HG03095 (cell line): ENCODE data around the gene CD8B.
A peak's percentile ranks its signal among the peaks of the same experiment; 100 is the strongest.

Source experiments
- ATAC-seq: cut with Tn5 transposase; IDR thresholded peaks from one replicate; pipeline ENCODE4 v1.9.1; 2021; ENCODE audit warnings: moderate library complexity; ENCODE audit not compliant: unreplicated experiment

The CD8B gene

GRCh38 chr2:86806059-86806857 is 55.4 kb downstream of the CD8B start:
- no peak for ATAC-seq

DNA sequence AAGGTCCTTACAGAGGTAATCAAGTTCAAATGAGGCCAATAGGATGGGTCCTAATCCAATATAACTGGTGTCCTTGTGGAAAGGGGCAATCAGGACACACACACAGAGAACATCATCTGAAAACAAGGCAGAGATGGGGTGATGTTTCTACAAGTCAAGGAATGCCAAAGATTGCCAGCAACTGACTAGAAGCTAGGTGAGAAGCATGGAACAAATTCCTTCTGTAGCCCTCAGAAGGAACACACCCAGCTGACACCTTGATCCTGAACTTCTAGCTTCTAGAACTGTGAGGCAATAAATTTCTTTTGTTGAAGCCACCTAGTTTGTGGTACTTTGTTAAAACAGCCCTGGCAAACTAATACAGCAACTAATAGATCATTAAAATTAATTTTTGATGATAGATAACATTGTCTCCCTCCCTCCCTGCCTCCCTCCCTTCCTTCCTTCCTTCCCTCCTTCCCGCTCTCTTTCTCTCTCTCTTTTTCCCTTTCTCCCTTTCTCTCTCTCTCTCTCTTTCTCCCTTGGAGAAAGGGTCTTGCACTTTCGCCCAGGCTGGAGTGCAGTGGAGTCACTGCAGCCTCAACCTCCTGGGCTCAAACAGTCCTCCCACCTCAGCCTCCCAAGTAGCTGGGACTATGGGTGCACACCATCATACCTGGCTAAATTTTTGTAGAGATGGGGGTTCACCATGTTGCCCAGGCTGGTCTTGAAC is 60.7 kb downstream of the CD8B start:
- no peak for ATAC-seq

- ATAC-seq: no peak
Observed at GRCh38 chr2:86794861-86795260, 66.8 kb downstream of the CD8B start.

GRCh38 chr2:86793752-86794151 is 67.9 kb downstream of the CD8B start:
- no peak for ATAC-seq

DNA sequence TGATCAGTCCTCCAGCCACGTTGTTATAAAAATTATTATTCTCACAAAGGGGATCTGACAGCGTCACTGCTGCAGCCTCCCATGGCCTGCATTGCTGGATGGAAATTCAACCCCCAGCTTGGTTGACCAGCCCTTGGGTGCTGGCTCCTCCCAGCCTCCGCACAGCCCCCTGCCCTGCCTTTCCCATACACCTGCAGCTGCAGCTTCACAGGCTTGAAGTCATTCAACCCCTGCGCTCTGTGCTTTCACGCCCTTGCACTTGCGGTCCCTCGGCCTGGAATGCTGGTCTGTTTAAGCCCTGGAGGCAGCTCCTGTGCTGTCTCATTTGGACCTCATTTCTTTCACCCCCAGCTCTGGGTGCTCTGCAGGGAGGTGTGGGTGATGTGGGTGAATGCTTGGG is 70.1 kb downstream of the CD8B start:
- no peak for ATAC-seq

GRCh38 chr2:86790676-86791572 is 70.8 kb downstream of the CD8B start, which contains the start of gene CD8A:
TSS of gene CD8A (minus strand) at chr2:86790913. CDS start at chr2:86790825, 88 bp downstream.
- no peak for ATAC-seq

- ATAC-seq: no peak
Observed at GRCh38 chr2:86790134-86790675, 71.5 kb downstream of the CD8B start.

DNA sequence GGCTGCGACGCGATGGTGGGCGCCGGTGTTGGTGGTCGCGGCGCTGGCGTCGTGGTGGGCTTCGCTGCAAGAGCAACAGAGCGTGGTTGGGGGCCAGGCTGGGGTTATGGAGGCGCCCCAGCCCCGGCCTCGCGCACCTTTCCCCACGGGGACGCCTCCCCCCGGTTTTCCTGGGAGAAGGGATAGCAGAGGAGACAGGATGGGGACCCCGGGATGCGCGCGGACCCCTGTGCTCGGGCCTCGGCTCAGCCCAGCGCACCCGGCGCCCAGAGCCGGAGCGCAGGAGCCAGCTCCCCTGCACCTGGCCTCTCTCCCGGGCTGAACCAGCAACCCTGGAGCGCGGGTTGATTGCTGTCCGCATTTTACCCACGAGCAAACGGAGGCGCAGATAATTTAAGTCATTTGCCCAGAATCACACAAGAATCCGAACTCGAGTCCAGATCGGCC is 72.0 kb downstream of the CD8B start:
- no peak for ATAC-seq

DNA sequence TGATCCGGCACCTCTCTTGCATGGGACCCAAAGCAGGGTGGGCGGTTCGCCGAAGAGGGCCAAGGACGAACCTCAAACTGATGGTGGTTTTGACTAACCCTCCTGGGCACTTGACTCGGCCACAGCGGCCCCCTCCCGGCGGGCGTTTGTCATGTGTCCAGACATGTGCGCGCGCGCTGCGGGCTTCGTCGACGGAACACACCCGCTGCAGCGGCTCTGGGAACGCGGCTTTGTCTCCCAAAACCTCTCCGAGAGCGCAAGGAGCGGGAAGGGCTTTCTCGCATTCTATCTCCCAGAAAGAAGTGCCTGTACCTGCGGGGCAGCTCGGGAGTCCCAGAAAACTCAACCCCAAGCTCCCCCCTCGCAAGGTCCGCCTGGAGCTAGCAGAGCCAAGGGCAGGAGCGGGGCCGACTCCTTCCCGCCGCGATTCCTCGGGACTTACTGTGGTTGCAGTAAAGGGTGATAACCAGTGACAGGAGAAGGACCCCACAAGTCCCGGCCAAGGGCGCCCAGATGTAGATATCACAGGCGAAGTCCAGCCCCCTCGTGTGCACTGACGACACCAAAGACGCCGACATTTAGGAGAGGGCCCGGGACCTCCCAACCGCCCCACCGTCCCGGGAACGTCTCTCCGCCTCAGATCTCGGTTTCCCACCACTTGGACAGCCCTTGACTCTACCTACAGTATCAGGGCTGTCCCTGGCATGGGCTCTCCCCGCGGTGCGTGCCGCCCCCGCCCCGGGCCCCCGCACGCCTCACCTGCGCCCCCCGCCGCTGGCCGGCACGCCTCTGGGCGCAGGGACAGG is 72.6 kb downstream of the CD8B start:
- no peak for ATAC-seq

- no peak for ATAC-seq
Observed at GRCh38 chr2:86788165-86788564, 73.5 kb downstream of the CD8B start.

DNA sequence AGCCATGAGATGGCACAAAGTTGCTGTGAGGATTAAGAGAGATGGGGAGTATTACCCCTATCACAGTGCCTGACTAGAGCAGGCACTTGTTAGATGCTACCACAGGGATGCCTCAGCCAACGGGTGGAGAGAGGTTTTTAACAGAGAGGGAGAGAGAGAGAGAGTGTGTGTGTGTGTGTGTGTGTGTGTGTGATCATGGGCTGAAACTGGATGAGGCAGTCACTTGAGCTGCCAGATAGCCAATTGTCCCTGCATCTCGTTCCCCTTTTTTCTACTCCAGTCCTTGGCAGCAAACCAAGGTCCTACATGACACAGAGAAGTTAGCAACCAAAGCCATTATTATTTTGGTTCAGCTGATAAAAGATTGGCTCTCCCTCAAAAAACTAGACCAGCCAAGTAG is 74.0 kb downstream of the CD8B start:
- no peak for ATAC-seq

- no peak for ATAC-seq
Observed at GRCh38 chr2:86786001-86786536, 75.6 kb downstream of the CD8B start.

DNA sequence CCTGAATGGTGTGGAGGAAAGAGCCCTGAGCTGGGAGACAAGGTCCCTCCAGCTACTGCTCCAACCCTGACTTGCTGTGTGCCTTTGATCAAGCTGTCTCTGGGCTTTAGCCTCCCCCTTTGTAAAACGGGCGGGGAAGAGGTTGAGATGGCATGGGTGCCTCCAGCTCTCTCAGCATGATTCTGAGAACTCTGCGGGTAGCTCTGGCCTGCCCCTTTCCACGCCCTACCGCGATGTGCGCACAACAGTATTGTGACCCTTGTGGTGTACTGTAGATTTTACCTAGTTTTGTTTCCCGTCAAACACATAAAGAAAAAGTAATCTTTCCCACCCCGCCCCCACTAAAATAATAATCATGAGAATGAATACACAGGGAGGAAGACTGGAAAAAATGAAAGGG is 76.2 kb downstream of the CD8B start:
- ATAC-seq: no peak

DNA sequence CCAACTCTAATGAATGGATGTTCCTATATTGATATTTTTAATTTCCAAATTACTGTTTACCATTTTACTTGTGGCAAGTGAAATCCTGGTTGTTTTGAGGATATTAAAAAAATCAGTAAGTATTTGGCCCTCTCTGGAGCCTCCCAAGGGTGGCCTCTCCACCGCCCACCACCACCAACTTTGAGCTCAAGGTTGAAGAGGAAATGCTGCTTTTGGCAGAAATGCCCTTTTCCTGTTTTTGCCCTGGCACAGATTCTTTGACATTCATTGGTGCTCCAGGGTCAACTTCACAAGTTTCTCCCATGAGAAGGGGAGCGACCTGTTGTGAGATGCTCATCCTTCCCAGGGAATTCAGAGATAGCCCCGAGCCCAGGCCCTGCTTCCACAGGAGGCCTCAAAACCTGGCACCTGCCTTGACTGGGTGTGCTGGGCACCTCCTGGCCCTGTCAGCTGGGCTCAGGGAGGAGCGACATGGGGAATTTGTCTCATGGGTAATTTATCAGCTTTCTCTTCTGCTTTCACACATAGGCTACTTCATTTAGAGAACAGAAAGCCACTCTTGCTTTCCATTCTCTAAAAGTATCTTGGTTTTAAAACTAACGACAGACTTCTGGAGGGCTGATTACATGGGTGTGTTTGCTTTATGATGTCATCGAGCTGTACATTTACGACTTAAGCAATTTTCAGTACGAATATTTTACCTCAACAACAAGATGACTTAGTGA is 77.9 kb downstream of the CD8B start:
- ATAC-seq: peak; percentile 95

GRCh38 chr2:86782748-86783147 is 78.9 kb downstream of the CD8B start:
- ATAC-seq: no peak

- no peak for ATAC-seq
Observed at GRCh38 chr2:86781363-86781762, 80.3 kb downstream of the CD8B start.

DNA sequence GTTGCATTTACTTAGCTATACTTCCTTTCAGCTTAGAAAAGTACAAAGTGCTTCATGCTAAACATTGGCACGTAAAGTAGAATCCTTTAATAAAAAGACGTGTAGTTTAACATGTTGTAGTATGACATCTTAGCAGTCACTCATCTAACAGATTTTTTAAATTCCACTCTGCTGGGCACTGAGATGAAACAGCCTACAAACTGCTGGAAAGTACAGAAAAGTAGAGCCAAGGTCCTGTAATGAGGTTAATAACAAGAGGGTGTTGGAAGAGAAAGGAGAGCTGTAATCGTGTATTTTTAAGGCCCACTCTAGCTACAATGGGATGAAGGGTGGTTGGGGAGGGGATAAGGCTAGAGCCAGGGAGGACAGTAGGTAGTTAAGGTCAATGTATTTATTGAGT is 81.7 kb downstream of the CD8B start:
- no peak for ATAC-seq

DNA sequence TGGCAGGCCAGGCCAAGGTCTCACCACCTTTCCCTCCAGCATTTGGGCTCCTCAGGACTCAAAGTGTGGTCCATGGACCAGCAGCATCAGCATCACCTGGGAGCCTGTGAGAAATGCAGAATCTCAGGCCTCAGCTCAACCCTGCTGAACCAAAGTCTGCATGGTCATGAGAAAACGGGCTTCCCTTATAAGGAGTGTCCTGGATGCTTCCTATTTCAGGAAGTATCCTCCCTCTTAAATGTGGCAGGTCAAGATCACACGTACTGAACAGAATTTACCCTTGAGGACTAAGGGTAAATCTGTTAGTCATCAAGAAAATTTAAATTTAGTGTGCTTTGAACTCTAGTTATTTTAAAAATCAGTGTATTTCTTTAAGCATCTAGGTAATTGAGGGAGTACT is 82.7 kb downstream of the CD8B start:
- no peak for ATAC-seq

- no peak for ATAC-seq
Observed at GRCh38 chr2:86776532-86776931, 85.2 kb downstream of the CD8B start.
